GM23338 (cell line): ENCODE results near the gene TNFRSF4. TPM values are rescaled to one million over a fixed set of nuclear protein-coding genes. Genes with fewer than 3 reads are reported as not detected.

Source experiments
- CREB1 ChIP-seq: fragments of 250-450 bp; sonication (Bioruptor Pico); IDR thresholded peaks from 2 replicates; pipeline ENCODE4 v1.5.0; 2020; ENCODE audit warnings: low read depth, mild to moderate bottlenecking, moderate library complexity
- EZH2phosphoT487 ChIP-seq: fragments of 200-600 bp; sonication (generic); IDR thresholded peaks from one replicate; pipeline ENCODE4 v1.8.1; 2018; ENCODE audit warnings: antibody characterized with exemption; ENCODE audit not compliant: unreplicated experiment
- NANOG ChIP-seq: IDR thresholded peaks from 2 replicates; pipeline ENCODE4 v1.6.1; 2016; ENCODE audit warnings: antibody characterized with exemption, borderline replicate concordance
- STAT1 ChIP-seq: IDR thresholded peaks from one replicate; pipeline ENCODE4 v1.6.1; 2016; ENCODE audit warnings: antibody characterized with exemption; ENCODE audit not compliant: unreplicated experiment
- ZNF114 ChIP-seq: fragments of 250-450 bp; sonication (Bioruptor Pico); IDR thresholded peaks from 2 replicates; pipeline ENCODE4 v1.5.0; 2020; ENCODE audit warnings: mild to moderate bottlenecking, moderate library complexity
- ZNF331 ChIP-seq: fragments of 250-450 bp; sonication (Bioruptor Pico); IDR thresholded peaks from 2 replicates; pipeline ENCODE4 v1.5.0; 2020; ENCODE audit warnings: low read depth, mild to moderate bottlenecking, moderate library complexity
- ZNF462 ChIP-seq: fragments of 250-450 bp; sonication (Bioruptor Pico); IDR thresholded peaks from 2 replicates; pipeline ENCODE4 v1.5.0; 2020; ENCODE audit warnings: mild to moderate bottlenecking, moderate library complexity
- polyA plus RNA-seq: library from polyadenylated mRNA; unstranded; fragments of >200 nt; fragmentation: Nextera tagmentation; extraction: Ambion mirVana; gene quantifications from 2 replicates; pipeline ENCODE4 v1.2.1, GENCODE V29; 2016
- total RNA-seq: library from RNA; depleted of rRNA; stranded (reverse); fragments of >200 nt; shearing (Covaris generic); gene quantifications from 2 replicates; pipeline ENCODE4 v1.2.3, GENCODE V29; 2014
- TF ChIP-seq, protein P1 (sequence below), 2 experiments: fragments of 200-600 bp in 1 of 2; sonication (generic) in 1 of 2; conservative IDR thresholded peaks; 2 replicates each; pipeline versions ENCODE4 v1.5.1 to v1.6.1; 2016 to 2017; ENCODE audit warnings: antibody characterized with exemption in 2 of 2, low read depth in 2 of 2, mild to moderate bottlenecking in 2 of 2, moderate library complexity in 1 of 2
- TF ChIP-seq, protein P2 (sequence below): IDR thresholded peaks from one replicate; pipeline ENCODE4 v1.6.1; 2018; ENCODE audit warnings: antibody characterized with exemption; ENCODE audit not compliant: unreplicated experiment
- TF ChIP-seq, protein P3 (sequence below): IDR thresholded peaks from 2 replicates; pipeline ENCODE4 v1.6.1; 2016; ENCODE audit warnings: antibody characterized with exemption

Gene TNFRSF4
- total and polyA plus RNA-seq, 2 experiments from 2014 or later: not detected

- TF ChIP-seq ZNF462 (no peak), CREB1 (CRISPR knock-in tag) (no peak), ZNF331 (no peak), EZH2phosphoT487 (no peak), ZNF114 (CRISPR knock-in tag) (no peak), STAT1 (no peak), NANOG (no peak)
- TF ChIP-seq, protein P1, sequence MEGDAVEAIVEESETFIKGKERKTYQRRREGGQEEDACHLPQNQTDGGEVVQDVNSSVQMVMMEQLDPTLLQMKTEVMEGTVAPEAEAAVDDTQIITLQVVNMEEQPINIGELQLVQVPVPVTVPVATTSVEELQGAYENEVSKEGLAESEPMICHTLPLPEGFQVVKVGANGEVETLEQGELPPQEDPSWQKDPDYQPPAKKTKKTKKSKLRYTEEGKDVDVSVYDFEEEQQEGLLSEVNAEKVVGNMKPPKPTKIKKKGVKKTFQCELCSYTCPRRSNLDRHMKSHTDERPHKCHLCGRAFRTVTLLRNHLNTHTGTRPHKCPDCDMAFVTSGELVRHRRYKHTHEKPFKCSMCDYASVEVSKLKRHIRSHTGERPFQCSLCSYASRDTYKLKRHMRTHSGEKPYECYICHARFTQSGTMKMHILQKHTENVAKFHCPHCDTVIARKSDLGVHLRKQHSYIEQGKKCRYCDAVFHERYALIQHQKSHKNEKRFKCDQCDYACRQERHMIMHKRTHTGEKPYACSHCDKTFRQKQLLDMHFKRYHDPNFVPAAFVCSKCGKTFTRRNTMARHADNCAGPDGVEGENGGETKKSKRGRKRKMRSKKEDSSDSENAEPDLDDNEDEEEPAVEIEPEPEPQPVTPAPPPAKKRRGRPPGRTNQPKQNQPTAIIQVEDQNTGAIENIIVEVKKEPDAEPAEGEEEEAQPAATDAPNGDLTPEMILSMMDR (conservative IDR thresholded peaks at IDR 0.05; ENCODE audit: low read depth in 2 of 2): no peak
- TF ChIP-seq, protein P2, sequence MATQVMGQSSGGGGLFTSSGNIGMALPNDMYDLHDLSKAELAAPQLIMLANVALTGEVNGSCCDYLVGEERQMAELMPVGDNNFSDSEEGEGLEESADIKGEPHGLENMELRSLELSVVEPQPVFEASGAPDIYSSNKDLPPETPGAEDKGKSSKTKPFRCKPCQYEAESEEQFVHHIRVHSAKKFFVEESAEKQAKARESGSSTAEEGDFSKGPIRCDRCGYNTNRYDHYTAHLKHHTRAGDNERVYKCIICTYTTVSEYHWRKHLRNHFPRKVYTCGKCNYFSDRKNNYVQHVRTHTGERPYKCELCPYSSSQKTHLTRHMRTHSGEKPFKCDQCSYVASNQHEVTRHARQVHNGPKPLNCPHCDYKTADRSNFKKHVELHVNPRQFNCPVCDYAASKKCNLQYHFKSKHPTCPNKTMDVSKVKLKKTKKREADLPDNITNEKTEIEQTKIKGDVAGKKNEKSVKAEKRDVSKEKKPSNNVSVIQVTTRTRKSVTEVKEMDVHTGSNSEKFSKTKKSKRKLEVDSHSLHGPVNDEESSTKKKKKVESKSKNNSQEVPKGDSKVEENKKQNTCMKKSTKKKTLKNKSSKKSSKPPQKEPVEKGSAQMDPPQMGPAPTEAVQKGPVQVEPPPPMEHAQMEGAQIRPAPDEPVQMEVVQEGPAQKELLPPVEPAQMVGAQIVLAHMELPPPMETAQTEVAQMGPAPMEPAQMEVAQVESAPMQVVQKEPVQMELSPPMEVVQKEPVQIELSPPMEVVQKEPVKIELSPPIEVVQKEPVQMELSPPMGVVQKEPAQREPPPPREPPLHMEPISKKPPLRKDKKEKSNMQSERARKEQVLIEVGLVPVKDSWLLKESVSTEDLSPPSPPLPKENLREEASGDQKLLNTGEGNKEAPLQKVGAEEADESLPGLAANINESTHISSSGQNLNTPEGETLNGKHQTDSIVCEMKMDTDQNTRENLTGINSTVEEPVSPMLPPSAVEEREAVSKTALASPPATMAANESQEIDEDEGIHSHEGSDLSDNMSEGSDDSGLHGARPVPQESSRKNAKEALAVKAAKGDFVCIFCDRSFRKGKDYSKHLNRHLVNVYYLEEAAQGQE: no peak
- TF ChIP-seq, protein P3, sequence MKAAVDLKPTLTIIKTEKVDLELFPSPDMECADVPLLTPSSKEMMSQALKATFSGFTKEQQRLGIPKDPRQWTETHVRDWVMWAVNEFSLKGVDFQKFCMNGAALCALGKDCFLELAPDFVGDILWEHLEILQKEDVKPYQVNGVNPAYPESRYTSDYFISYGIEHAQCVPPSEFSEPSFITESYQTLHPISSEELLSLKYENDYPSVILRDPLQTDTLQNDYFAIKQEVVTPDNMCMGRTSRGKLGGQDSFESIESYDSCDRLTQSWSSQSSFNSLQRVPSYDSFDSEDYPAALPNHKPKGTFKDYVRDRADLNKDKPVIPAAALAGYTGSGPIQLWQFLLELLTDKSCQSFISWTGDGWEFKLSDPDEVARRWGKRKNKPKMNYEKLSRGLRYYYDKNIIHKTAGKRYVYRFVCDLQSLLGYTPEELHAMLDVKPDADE: no peak
These were observed 12.0 kb upstream of the TNFRSF4 start (continued) for GRCh38 chr1:1225913-1226312.
